IMR-90 (cell line): ENCODE measurements around the gene STK36. TPM values are rescaled to one million over a fixed set of nuclear protein-coding genes. Genes with fewer than 3 reads are reported as not detected.

Source experiments
- ATAC-seq: fragments of 200-7000 bp; cut with Tn5 transposase; 2 replicates; pipeline ENCODE4 v1.9.1; 2020; ENCODE audit warnings: low read depth, mild to moderate bottlenecking, moderate library complexity
- BruUV-seq: library from RNA; stranded (reverse); fragments of 400-500 nt; replicated peaks from 2 replicates; lab custom pipeline; 2021; lab: Mats Ljungman, UMichigan
- CTCF ChIA-PET: fragments of 300-600 bp; formaldehyde crosslinking; extraction: SDS; loops from one replicate; lab custom pipeline; 2021; ENCODE audit warnings: antibody characterized with exemption; lab: Yijun Ruan, JAX
- POLR2A ChIA-PET: fragments of 300-600 bp; sonication (Branson Sonifier 250); formaldehyde crosslinking; loops from one replicate; lab custom pipeline; 2022; ENCODE audit warnings: antibody characterized with exemption; ENCODE audit not compliant: unreplicated experiment; lab: Charles Lee
- DNase-seq: peaks from one replicate; pipeline ENCODE4 v3.0.0; 2013
- H2AFZ ChIP-seq: replicated peaks from 2 replicates; pipeline ENCODE3; 2013; ENCODE audit warnings: low read length, mild to moderate bottlenecking; ENCODE audit not compliant: poor library complexity
- H2AK5ac ChIP-seq: 2 replicates; pipeline ENCODE4 v1.6.1; 2013; ENCODE audit warnings: low read depth, low read length, inconsistent platforms
- H2AK9ac ChIP-seq: replicated peaks from 2 replicates; pipeline ENCODE3; 2013; ENCODE audit warnings: mild to moderate bottlenecking, low read depth, low read length, moderate library complexity; ENCODE audit not compliant: poor library complexity
- H2BK120ac ChIP-seq: 2 replicates; pipeline ENCODE4 v1.6.1; 2013; ENCODE audit warnings: low read depth, low read length, inconsistent platforms
- H2BK15ac ChIP-seq: 3 replicates; pipeline ENCODE4 v1.6.1; 2013; ENCODE audit warnings: low read depth, low read length, inconsistent platforms
- H2BK20ac ChIP-seq: 2 replicates; pipeline ENCODE4 v1.6.1; 2013; ENCODE audit warnings: low read depth, mild to moderate bottlenecking, inconsistent platforms, low read length, moderate library complexity
- H2BK5ac ChIP-seq: 2 replicates; pipeline ENCODE4 v1.6.1; 2013; ENCODE audit warnings: mild to moderate bottlenecking, low read depth, low read length, inconsistent platforms; ENCODE audit not compliant: poor library complexity, severe bottlenecking
- H3K14ac ChIP-seq: replicated peaks from 2 replicates; pipeline ENCODE4 v1.6.1; 2013; ENCODE audit warnings: low read depth, low read length, inconsistent platforms
- H3K18ac ChIP-seq: 2 replicates; pipeline ENCODE4 v1.6.1; 2013; ENCODE audit warnings: low read depth, low read length, control low read depth
- H3K23ac ChIP-seq: 2 replicates; pipeline ENCODE4 v1.6.1; 2013; ENCODE audit warnings: low read depth, low read length, inconsistent platforms
- H3K27ac ChIP-seq: 2 replicates; pipeline ENCODE4 v1.5.1; 2013; ENCODE audit warnings: mild to moderate bottlenecking, control low read depth, low read length; ENCODE audit not compliant: insufficient read depth
- H3K27me3 ChIP-seq: 2 replicates; pipeline ENCODE4 v1.6.1; 2013; ENCODE audit warnings: low read length; ENCODE audit not compliant: control insufficient read depth, insufficient read depth
- H3K36me3 ChIP-seq: 2 replicates; pipeline ENCODE4 v1.6.1; 2013; ENCODE audit warnings: low read length, mixed read lengths; ENCODE audit not compliant: control insufficient read depth, insufficient read depth
- H3K4ac ChIP-seq: 2 replicates; pipeline ENCODE4 v1.6.1; 2013; ENCODE audit warnings: low read depth, low read length, inconsistent platforms
- H3K4me1 ChIP-seq: 2 replicates; pipeline ENCODE4 v1.6.1; 2013; ENCODE audit warnings: low read length, mixed read lengths; ENCODE audit not compliant: control insufficient read depth, insufficient read depth
- H3K4me2 ChIP-seq: 2 replicates; pipeline ENCODE4 v1.6.1; 2013; ENCODE audit warnings: low read depth, mild to moderate bottlenecking, control low read depth, low read length, moderate library complexity
- H3K4me3 ChIP-seq: 2 replicates; pipeline ENCODE4 v1.5.1; 2013; ENCODE audit warnings: low read depth, mild to moderate bottlenecking, control low read depth, low read length, moderate library complexity; ENCODE audit not compliant: insufficient read depth
- H3K56ac ChIP-seq: 2 replicates; pipeline ENCODE4 v1.6.1; 2013; ENCODE audit warnings: low read length, inconsistent platforms; ENCODE audit not compliant: insufficient read depth; ENCODE audit errors: extremely low read depth
- H3K79me1 ChIP-seq, 2 experiments: 2 replicates each; pipeline ENCODE4 v1.6.1; 2013; ENCODE audit warnings: low read length in 2 of 2, inconsistent platforms in 1 of 2, low read depth in 1 of 2
- H3K9ac ChIP-seq: 2 replicates; pipeline ENCODE4 v1.6.1; 2013; ENCODE audit warnings: low read depth, low read length, control low read depth
- H3K9me1 ChIP-seq: 2 replicates; pipeline ENCODE4 v1.6.1; 2013; ENCODE audit warnings: low read length, inconsistent platforms; ENCODE audit not compliant: insufficient read depth
- H3K9me3 ChIP-seq: 2 replicates; pipeline ENCODE4 v1.6.1; 2013; ENCODE audit warnings: low read length; ENCODE audit not compliant: control insufficient read depth, insufficient read depth
- H4K20me1 ChIP-seq: 2 replicates; pipeline ENCODE4 v1.6.1; 2013; ENCODE audit warnings: low read length, inconsistent platforms; ENCODE audit not compliant: insufficient read depth
- H4K5ac ChIP-seq: 2 replicates; pipeline ENCODE4 v1.6.1; 2013; ENCODE audit warnings: mild to moderate bottlenecking, low read depth, low read length, control low read depth
- H4K8ac ChIP-seq, 2 experiments: 2 replicates each; pipeline ENCODE4 v1.6.1; 2013; ENCODE audit warnings: low read depth in 2 of 2, low read length in 2 of 2, control low read depth in 1 of 2, inconsistent platforms in 1 of 2
- H4K91ac ChIP-seq: 2 replicates; pipeline ENCODE4 v1.6.1; 2013; ENCODE audit warnings: low read depth, low read length, inconsistent platforms; ENCODE audit not compliant: insufficient read depth
- MAZ ChIP-seq: IDR thresholded peaks from 2 replicates; pipeline ENCODE4 v1.6.1; 2012; ENCODE audit warnings: low read depth, mild to moderate bottlenecking, low read length, improper control_type of control experiment, moderate library complexity, borderline replicate concordance
- MXI1 ChIP-seq: IDR thresholded peaks from 2 replicates; pipeline ENCODE4 v1.6.1; 2012; ENCODE audit warnings: low read depth, mild to moderate bottlenecking, low read length, moderate library complexity, borderline replicate concordance
- NFE2L2 ChIP-seq: fragments of 150-350 bp; IDR thresholded peaks from 2 replicates; pipeline ENCODE4 v1.6.1; 2016; ENCODE audit warnings: low read depth, mild to moderate bottlenecking, low read length
- RAD21 ChIP-seq: IDR thresholded peaks from 2 replicates; pipeline ENCODE4 v1.6.1; 2012; ENCODE audit warnings: low read length, improper control_type of control experiment
- RCOR1 ChIP-seq: IDR thresholded peaks from 2 replicates; pipeline ENCODE4 v1.6.1; 2012; ENCODE audit warnings: mild to moderate bottlenecking, low read length, improper control_type of control experiment; ENCODE audit not compliant: insufficient replicate concordance
- RFX5 ChIP-seq: IDR thresholded peaks from 2 replicates; pipeline ENCODE4 v1.8.0; 2012; ENCODE audit warnings: low read depth, mild to moderate bottlenecking, low read length, moderate library complexity
- SMC3 ChIP-seq: fragments of 150-350 bp; IDR thresholded peaks from 2 replicates; pipeline ENCODE4 v1.6.1; 2016; ENCODE audit warnings: low read depth, mild to moderate bottlenecking, antibody characterized with exemption, low read length, moderate library complexity
- WGBS, 2 experiments: methylation state at CpG; one replicate each; pipeline versions ENCODE4 v1.1.5 to v1.1.7; 2013; ENCODE audit warnings: missing lambda C conversion rate in 2 of 2; ENCODE audit not compliant: insufficient read length in 1 of 2; ENCODE audit errors: extremely low coverage in 2 of 2; 5-methylcytosine and 5-hydroxymethylcytosine counted together
- dilution Hi-C: fragments of 300-500 bp; cut with HindIII; formaldehyde crosslinking; loops from one replicate; pipeline ENCODE4 v1.14.3; 2018; ENCODE audit warnings: low sequenced_read_pairs; ENCODE audit not compliant: unreplicated experiment
- in situ Hi-C: fragments of 300-500 bp; cut with MboI; formaldehyde crosslinking; loops from 3 replicates; pipeline ENCODE4 v1.14.3; 2019; ENCODE audit warnings: low sequenced_read_pairs, inconsistent platforms, mixed read lengths
- intact Hi-C: fragments of 100-400 bp; cut with micrococcal nuclease; formaldehyde crosslinking; loops from 2 replicates; pipeline ENCODE4 v1.10.0; 2022
- polyA plus RNA-seq, 3 experiments: library from polyadenylated mRNA; depleted of rRNA; stranded (reverse); fragments of >200 nt; gene quantifications; 2 replicates each; pipeline ENCODE4 v1.2.3, GENCODE V29; 2012; ENCODE audit warnings: low replicate concordance in 1 of 3
- total RNA-seq: library from RNA; depleted of rRNA; stranded (reverse); fragments of >200 nt; gene quantifications from 2 replicates; pipeline ENCODE4 v1.2.3, GENCODE V29; 2012
- TF ChIP-seq, protein P1 (sequence below): conservative IDR thresholded peaks from 2 replicates; pipeline ENCODE4 v1.5.1; 2012; ENCODE audit warnings: mild to moderate bottlenecking, low read depth, low read length, improper control_type of control experiment
- TF ChIP-seq, protein P2 (sequence below): fragments of 150-350 bp; IDR thresholded peaks from 2 replicates; pipeline ENCODE4 v1.6.1; 2016; ENCODE audit warnings: low read depth, mild to moderate bottlenecking, low read length, moderate library complexity, borderline replicate concordance
- TF ChIP-seq, protein P3 (sequence below): fragments of 150-350 bp; IDR thresholded peaks from 2 replicates; pipeline ENCODE4 v1.6.1; 2017; ENCODE audit warnings: mild to moderate bottlenecking, antibody characterized with exemption, low read length, low read depth

STK36 gene
- total and polyA plus RNA-seq, 2 of the 4 experiments (the other 2 are of a cell fraction), result 17.6 to 44.5 TPM

DNA sequence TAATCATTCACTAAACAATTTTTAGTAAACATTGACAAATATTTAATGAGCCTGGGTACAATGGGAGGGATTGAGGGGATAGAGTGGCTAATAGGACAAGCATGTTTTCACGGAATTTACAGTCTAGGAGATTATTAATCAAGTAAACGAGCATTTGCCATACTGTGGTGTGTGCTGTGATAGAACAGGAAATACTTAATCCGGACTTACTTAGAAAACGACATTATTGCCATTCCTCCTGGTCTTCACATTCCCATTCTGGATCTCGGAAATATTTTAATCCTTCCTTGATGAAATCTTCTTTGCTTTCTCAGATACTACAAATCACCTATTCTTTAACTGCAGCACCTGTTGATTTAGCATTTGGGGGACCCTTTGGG lies 39.7 kb downstream of the STK36 start:
- peaks cover 3% of the 10 kb centered on the region for H3K4me1 ChIP-seq
- DNase-seq (peak; percentile 20), ATAC-seq (no peak)
- no peak overlapping the region for H3K18ac ChIP-seq
- 0 out of 2 replicates have a peak overlapping the region, but pooled peaks have one; percentile 20 for H2AK5ac ChIP-seq
- no peaks in the 10 kb centered on the region for H3K9me3 ChIP-seq
- peak overlapping the region; percentile 69 for H3K4me3 ChIP-seq
- H4K20me1 ChIP-seq, result no peaks in the 10 kb centered on the region
- no CpG with 5 or more reads among the region's 5 CpGs for WGBS, 2 experiments
- CTCF ChIA-PET, result interaction anchor here (0.8 to 2.0 kb wide), 5 partner anchors 11 to 140 kb away, joined by 3 to 9 read pairs (median 3); no protein-coding TSS in a partner anchor
- no peak overlapping the region for H4K91ac ChIP-seq
- H3K56ac ChIP-seq, result peak overlapping the region; percentile 81
- peaks cover 7% of the 10 kb centered on the region; the same call in 1 of the 2 replicates for H3K9me1 ChIP-seq
- in situ Hi-C loops, result no loop called here
- peak overlapping the region; percentile 71 for H3K4me2 ChIP-seq
- intact Hi-C loops, result loop anchor here (2.0 kb wide), 1 partner anchor 19 kb away; no protein-coding TSS in a partner anchor
- dilution Hi-C loops, result no loop called here
- no peaks in the 10 kb centered on the region for H3K27me3 ChIP-seq
- TSS peak; percentile 50 for BruUV-seq
- TF ChIP-seq RAD21 (no peak), MXI1 (no peak), SMC3 (no peak), RCOR1 (no peak), NFE2L2 (no peak), MAZ (no peak), RFX5 (no peak)
- TF ChIP-seq, protein P1, sequence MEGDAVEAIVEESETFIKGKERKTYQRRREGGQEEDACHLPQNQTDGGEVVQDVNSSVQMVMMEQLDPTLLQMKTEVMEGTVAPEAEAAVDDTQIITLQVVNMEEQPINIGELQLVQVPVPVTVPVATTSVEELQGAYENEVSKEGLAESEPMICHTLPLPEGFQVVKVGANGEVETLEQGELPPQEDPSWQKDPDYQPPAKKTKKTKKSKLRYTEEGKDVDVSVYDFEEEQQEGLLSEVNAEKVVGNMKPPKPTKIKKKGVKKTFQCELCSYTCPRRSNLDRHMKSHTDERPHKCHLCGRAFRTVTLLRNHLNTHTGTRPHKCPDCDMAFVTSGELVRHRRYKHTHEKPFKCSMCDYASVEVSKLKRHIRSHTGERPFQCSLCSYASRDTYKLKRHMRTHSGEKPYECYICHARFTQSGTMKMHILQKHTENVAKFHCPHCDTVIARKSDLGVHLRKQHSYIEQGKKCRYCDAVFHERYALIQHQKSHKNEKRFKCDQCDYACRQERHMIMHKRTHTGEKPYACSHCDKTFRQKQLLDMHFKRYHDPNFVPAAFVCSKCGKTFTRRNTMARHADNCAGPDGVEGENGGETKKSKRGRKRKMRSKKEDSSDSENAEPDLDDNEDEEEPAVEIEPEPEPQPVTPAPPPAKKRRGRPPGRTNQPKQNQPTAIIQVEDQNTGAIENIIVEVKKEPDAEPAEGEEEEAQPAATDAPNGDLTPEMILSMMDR, result no peak
- TF ChIP-seq, protein P2, sequence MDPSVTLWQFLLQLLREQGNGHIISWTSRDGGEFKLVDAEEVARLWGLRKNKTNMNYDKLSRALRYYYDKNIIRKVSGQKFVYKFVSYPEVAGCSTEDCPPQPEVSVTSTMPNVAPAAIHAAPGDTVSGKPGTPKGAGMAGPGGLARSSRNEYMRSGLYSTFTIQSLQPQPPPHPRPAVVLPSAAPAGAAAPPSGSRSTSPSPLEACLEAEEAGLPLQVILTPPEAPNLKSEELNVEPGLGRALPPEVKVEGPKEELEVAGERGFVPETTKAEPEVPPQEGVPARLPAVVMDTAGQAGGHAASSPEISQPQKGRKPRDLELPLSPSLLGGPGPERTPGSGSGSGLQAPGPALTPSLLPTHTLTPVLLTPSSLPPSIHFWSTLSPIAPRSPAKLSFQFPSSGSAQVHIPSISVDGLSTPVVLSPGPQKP, result no peak
- TF ChIP-seq, protein P3, sequence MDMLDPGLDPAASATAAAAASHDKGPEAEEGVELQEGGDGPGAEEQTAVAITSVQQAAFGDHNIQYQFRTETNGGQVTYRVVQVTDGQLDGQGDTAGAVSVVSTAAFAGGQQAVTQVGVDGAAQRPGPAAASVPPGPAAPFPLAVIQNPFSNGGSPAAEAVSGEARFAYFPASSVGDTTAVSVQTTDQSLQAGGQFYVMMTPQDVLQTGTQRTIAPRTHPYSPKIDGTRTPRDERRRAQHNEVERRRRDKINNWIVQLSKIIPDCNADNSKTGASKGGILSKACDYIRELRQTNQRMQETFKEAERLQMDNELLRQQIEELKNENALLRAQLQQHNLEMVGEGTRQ, result no peak
- H3K9ac ChIP-seq, result peak overlapping the region; percentile 72
- no peak overlapping the region for H2AK9ac ChIP-seq
- H2AFZ ChIP-seq, result no peak overlapping the region
- no peak overlapping the region for H2BK20ac ChIP-seq
- H3K79me1 ChIP-seq, result peaks cover 11 to 32% of the 10 kb centered on the region in 2 experiments; a peak in 3 of 4 replicates
- POLR2A ChIA-PET, result interaction anchor here (1.2 kb wide), 1 partner anchor 136 kb away, joined by 5 read pairs; no protein-coding TSS in a partner anchor
- H2BK120ac ChIP-seq, result peak overlapping the region; percentile 14; the same call in 1 of the 2 replicates
- H3K36me3 ChIP-seq, result no peaks in the 10 kb centered on the region
- peak overlapping the region; percentile 54 for H3K14ac ChIP-seq
- peak overlapping the region; percentile 64 for H2BK5ac ChIP-seq
- peak overlapping the region; percentile 25; the same call in 1 of the 2 replicates for H3K4ac ChIP-seq
- peak overlapping the region; percentile 77; the same call in 1 of the 2 replicates for H3K23ac ChIP-seq
- H4K5ac ChIP-seq, result no peak overlapping the region
- peak overlapping the region; percentile 38 to 46; a peak in 3 of 4 replicates for H4K8ac ChIP-seq
- peak overlapping the region; percentile 0; the same call in 1 of the 3 replicates for H2BK15ac ChIP-seq
- peak overlapping the region; percentile 74 for H3K27ac ChIP-seq
